CD4-positive, alpha-beta T cell treated with Interleukin-1 beta for 1 hour (primary cell): ENCODE data around the gene TRPV3.
A peak's percentile ranks its signal among the peaks of the same experiment; 100 is the strongest.
"Not testable (repeated sequence)": the region's sequence is repeated elsewhere in the genome, so short reads cannot be mapped to it uniquely, and the experiment has no call there.

Experiments used
- DNase-seq, 2 donors: peaks; one replicate each; pipeline ENCODE4 v3.0.0-alpha.2; 2020 to 2022

The TRPV3 gene

GRCh38 chr17:3573246-3574100 lies 15.9 kb upstream of the TRPV3 start:
- no peak for DNase-seq

GRCh38 chr17:3572231-3572630 lies 14.6 kb upstream of the TRPV3 start:
- no peak for DNase-seq

GRCh38 chr17:3571043-3571900 lies 13.7 kb upstream of the TRPV3 start:
- DNase-seq: no peak

- no peak for DNase-seq
These were observed 12.0 kb upstream of the TRPV3 start for GRCh38 chr17:3569534-3570137.

GRCh38 chr17:3566551-3566950 lies 8.9 kb upstream of the TRPV3 start:
- no peak for DNase-seq

GRCh38 chr17:3565143-3565542 lies 7.5 kb upstream of the TRPV3 start:
- DNase-seq: no peak

GRCh38 chr17:3564241-3564640 lies 6.6 kb upstream of the TRPV3 start:
- DNase-seq: not testable (repeated sequence)

- DNase-seq: no peak
These were observed 1.6 kb upstream of the TRPV3 start for GRCh38 chr17:3559270-3559645.

- peak; percentile 36 to 69 for DNase-seq
These were observed 1.1 kb upstream of the TRPV3 start for GRCh38 chr17:3558603-3559269.

GRCh38 chr17:3556916-3557767 lies 470 bp downstream of the TRPV3 start:
- DNase-seq: no peak

GRCh38 chr17:3556239-3556915 lies 1.2 kb downstream of the TRPV3 start:
- DNase-seq: no peak

- no peak for DNase-seq
These were observed 2.3 kb downstream of the TRPV3 start for GRCh38 chr17:3555189-3555796.

- DNase-seq: no peak
These were observed 3.2 kb downstream of the TRPV3 start for GRCh38 chr17:3554440-3554839.

- DNase-seq: no peak
These were observed 3.9 kb downstream of the TRPV3 start for GRCh38 chr17:3553419-3554401.

- DNase-seq: no peak
These were observed 4.7 kb downstream of the TRPV3 start for GRCh38 chr17:3552916-3553315.

- no peak for DNase-seq
These were observed 6.4 kb downstream of the TRPV3 start for GRCh38 chr17:3551189-3551588.

GRCh38 chr17:3549610-3550162 lies 7.9 kb downstream of the TRPV3 start:
- DNase-seq: no peak

- DNase-seq: no peak
These were observed 10.0 kb downstream of the TRPV3 start for GRCh38 chr17:3547628-3548027.

GRCh38 chr17:3546997-3547396 lies 10.6 kb downstream of the TRPV3 start:
- no peak for DNase-seq
